Fibroblast of lung (primary cell): ENCODE data around the gene COL5A3.

ENCODE experiments used
- EZH2 ChIP-seq: IDR thresholded peaks from 2 replicates; pipeline ENCODE4 v1.5.1; 2012; ENCODE audit warnings: low read length, control low read depth, mild to moderate bottlenecking; ENCODE audit errors: missing control alignments
- TF ChIP-seq, protein P1 (sequence below), 2 donors: IDR thresholded peaks in 1 of 2; conservative IDR thresholded peaks in 1 of 2; 1 replicate in 1 of 2; 2 replicates in 1 of 2; pipeline ENCODE4 v1.5.1; 2011 to 2012; ENCODE audit warnings: low read length in 2 of 2, control low read depth in 1 of 2, inconsistent platforms in 1 of 2, low read depth in 1 of 2, mild to moderate bottlenecking in 1 of 2

- TF ChIP-seq, protein P1, sequence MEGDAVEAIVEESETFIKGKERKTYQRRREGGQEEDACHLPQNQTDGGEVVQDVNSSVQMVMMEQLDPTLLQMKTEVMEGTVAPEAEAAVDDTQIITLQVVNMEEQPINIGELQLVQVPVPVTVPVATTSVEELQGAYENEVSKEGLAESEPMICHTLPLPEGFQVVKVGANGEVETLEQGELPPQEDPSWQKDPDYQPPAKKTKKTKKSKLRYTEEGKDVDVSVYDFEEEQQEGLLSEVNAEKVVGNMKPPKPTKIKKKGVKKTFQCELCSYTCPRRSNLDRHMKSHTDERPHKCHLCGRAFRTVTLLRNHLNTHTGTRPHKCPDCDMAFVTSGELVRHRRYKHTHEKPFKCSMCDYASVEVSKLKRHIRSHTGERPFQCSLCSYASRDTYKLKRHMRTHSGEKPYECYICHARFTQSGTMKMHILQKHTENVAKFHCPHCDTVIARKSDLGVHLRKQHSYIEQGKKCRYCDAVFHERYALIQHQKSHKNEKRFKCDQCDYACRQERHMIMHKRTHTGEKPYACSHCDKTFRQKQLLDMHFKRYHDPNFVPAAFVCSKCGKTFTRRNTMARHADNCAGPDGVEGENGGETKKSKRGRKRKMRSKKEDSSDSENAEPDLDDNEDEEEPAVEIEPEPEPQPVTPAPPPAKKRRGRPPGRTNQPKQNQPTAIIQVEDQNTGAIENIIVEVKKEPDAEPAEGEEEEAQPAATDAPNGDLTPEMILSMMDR (conservative IDR thresholded peaks at IDR 0.05 in 1 of 2, IDR thresholded peaks at IDR 0.05 in 1 of 2; ENCODE audit: low read depth in 1 of 2, low read length in 2 of 2): no peak
- no peak for TF ChIP-seq EZH2
Measured at GRCh38 chr19:10011974-10012373, 1.7 kb upstream of the COL5A3 start.
